Body of pancreas (tissue), 4 donors: ENCODE results near the gene LTB4R2. TPM values are rescaled to one million over a fixed set of nuclear protein-coding genes. Genes with fewer than 3 reads are reported as not detected.

Experiments used
- ATAC-seq: fragments of 150-250 bp; one replicate; pipeline ENCODE4 v1.9.1; 2016
- DNase-seq, 4 donors: peaks; one replicate each; pipeline ENCODE4 v3.0.0-alpha.2; 2019
- H3K27ac ChIP-seq, 4 donors: fragments of 200-600 bp; sonication (generic); 1 replicate in 3 of 4; 2 replicates in 1 of 4; pipeline versions ENCODE4 v1.5.1 to v1.6.1; 2016 to 2019; ENCODE audit warnings: mild to moderate bottlenecking in 1 of 4, mixed read lengths in 1 of 4, moderate library complexity in 1 of 4
- H3K27me3 ChIP-seq, 2 donors: fragments of 200-600 bp; sonication (generic); one replicate each; pipeline ENCODE4 v1.6.0; 2016; ENCODE audit warnings: mild to moderate bottlenecking in 1 of 2
- H3K36me3 ChIP-seq, 2 donors: fragments of 200-600 bp; sonication (generic); replicated peaks in 1 of 2; 2 replicates each; pipeline ENCODE4 v1.5.1; 2016; ENCODE audit warnings: low read depth in 2 of 2; ENCODE audit not compliant: insufficient read depth in 1 of 2
- H3K4me1 ChIP-seq: fragments of 200-600 bp; sonication (generic); one replicate; pipeline ENCODE4 v1.6.0; 2016
- H3K4me3 ChIP-seq, 2 donors: fragments of 200-600 bp; sonication (generic); 1 replicate in 1 of 2; 2 replicates in 1 of 2; pipeline ENCODE4 v1.5.1; 2016 to 2019
- H3K9me3 ChIP-seq, 3 donors: fragments of 200-600 bp; sonication (generic); 1 replicate in 2 of 3; 2 replicates in 1 of 3; pipeline ENCODE4 v1.5.1; 2016
- CTCF ChIP-seq, 7 experiments: fragments of 450-650 bp in 4 of 7; fragments of 200-600 bp in 3 of 7; sonication (generic) in 3 of 7; IDR thresholded peaks; one replicate each; pipeline ENCODE4 v1.5.1; 2016 to 2019; ENCODE audit warnings: antibody characterized with exemption in 7 of 7
- POLR2A ChIP-seq, 3 donors: fragments of 450-650 bp; IDR thresholded peaks; one replicate each; pipeline ENCODE4 v1.6.1; 2016; ENCODE audit warnings: antibody characterized with exemption in 3 of 3, mild to moderate bottlenecking in 2 of 3
- WGBS, 2 donors: methylation state at CpG; one replicate each; pipeline ENCODE4 v1.1.5; 2017; 5-methylcytosine and 5-hydroxymethylcytosine counted together
- intact Hi-C: fragments of 100-400 bp; cut with DNase I; formaldehyde crosslinking; loops from one replicate; pipeline ENCODE4 v1.15.1; 2023
- small RNA-seq: library from RNA; depleted of rRNA; stranded (forward); fragments of <200 nt; gene quantifications from one replicate; pipeline ENCODE3, GENCODE V24; 2016
- total RNA-seq, 2 donors: library from RNA; depleted of rRNA; stranded (reverse); fragments of >200 nt; gene quantifications; one replicate each; pipeline ENCODE4 v1.1.0, GENCODE V29; 2016

LTB4R2 gene
- total RNA-seq, 2 donors from 2014 or later = 10.9 to 31.3 TPM

- peaks cover 3% of the 10 kb centered on the region for H3K4me1 ChIP-seq
- ATAC-seq (no peak), DNase-seq (no peak)
- TF ChIP-seq CTCF (IDR thresholded peaks at IDR 0.05) (no peak), POLR2A (IDR thresholded peaks at IDR 0.05) (no peak)
- intact Hi-C loops = no loop called here
- no peaks in the 10 kb centered on the region for H3K36me3 ChIP-seq
- H3K4me3 ChIP-seq = no peak overlapping the region
- no peak overlapping the region for H3K27ac ChIP-seq
- no peaks in the 10 kb centered on the region for H3K27me3 ChIP-seq
- 78% methylated on average over 4 of the region's 4 CpGs for WGBS, 2 donors
- H3K9me3 ChIP-seq = no peaks in the 10 kb centered on the region
Measured at GRCh38 chr14:24356208-24356607, 46.3 kb downstream of the LTB4R2 start.

GRCh38 chr14:24360281-24360680 lies 50.3 kb downstream of the LTB4R2 start:
- Histone ChIP-seq H3K9me3 (no peaks in the 10 kb centered on the region), H3K36me3 (no peaks in the 10 kb centered on the region), H3K4me3 (no peak overlapping the region), H3K27me3 (no peaks in the 10 kb centered on the region), H3K27ac (no peak overlapping the region), H3K4me1 (peaks cover 4% of the 10 kb centered on the region)
- no peak for DNase-seq
- intact Hi-C loops = no loop called here
- 85 to 100% methylated on average over 3 of the region's 3 CpGs for WGBS, 2 donors
- TF ChIP-seq POLR2A (IDR thresholded peaks at IDR 0.05) (no peak), CTCF (IDR thresholded peaks at IDR 0.05) (no peak)
- ATAC-seq = no peak

GRCh38 chr14:24361326-24361725 lies 51.4 kb downstream of the LTB4R2 start:
- Histone ChIP-seq H3K9me3 (no peaks in the 10 kb centered on the region), H3K4me1 (peaks cover 14% of the 10 kb centered on the region), H3K27me3 (no peaks in the 10 kb centered on the region), H3K4me3 (no peak overlapping the region), H3K36me3 (no peaks in the 10 kb centered on the region), H3K27ac (no peak overlapping the region)
- ATAC-seq (no peak), DNase-seq (no peak)
- TF ChIP-seq POLR2A (IDR thresholded peaks at IDR 0.05) (no peak), CTCF (IDR thresholded peaks at IDR 0.05) (no peak)
- intact Hi-C loops = no loop called here
- 58 to 66% methylated on average over 2 of the region's 2 CpGs for WGBS, 2 donors

Small RNA genes within 50 kb of the gene (small RNA-seq; reads per million reads assigned to genes)
- gene RF00026 = not detected

Other genes starting within 250 kb of the LTB4R2 start
- not detected for gene CPNE6, start 238.6 kb upstream of the LTB4R2 start, total RNA-seq
- 10 to 100 TPM; 20.4 to 29.8 TPM for gene PCK2, start 215.8 kb upstream of the LTB4R2 start, total RNA-seq
- 100 to 1,000 TPM in 1 of 2 donors, 10 to 100 TPM in 1; 77.1 to 128 TPM for gene DCAF11, start 195.4 kb upstream of the LTB4R2 start, total RNA-seq
- gene NRL, start 195.2 kb upstream of the LTB4R2 start, total RNA-seq = 1 to 10 TPM; 2.1 to 2.6 TPM
- 10 to 100 TPM in 1 of 2 donors, 1 to 10 TPM in 1; 6.3 to 12.2 TPM for gene FITM1, start 179.5 kb upstream of the LTB4R2 start, total RNA-seq
- gene PSME1, start 173.9 kb upstream of the LTB4R2 start, total RNA-seq = 10 to 100 TPM; 78.4 to 93.7 TPM
- 10 to 100 TPM in 1 of 2 donors, 1 to 10 TPM in 1; 9.9 to 21.1 TPM for gene EMC9, start 168.5 kb upstream of the LTB4R2 start, total RNA-seq
- gene PSME2, start 163.5 kb upstream of the LTB4R2 start, total RNA-seq = 10 to 100 TPM; 29.3 to 30.4 TPM
- 10 to 100 TPM; 38.1 to 83.1 TPM for gene RNF31, start 162.6 kb upstream of the LTB4R2 start, total RNA-seq
- gene IRF9, start 148.9 kb upstream of the LTB4R2 start, total RNA-seq = 10 to 100 TPM; 12.5 to 21.5 TPM
- 1 to 10 TPM; 7.8 to 8.9 TPM for gene REC8, start 138.1 kb upstream of the LTB4R2 start, total RNA-seq
- gene IPO4, start 121.3 kb upstream of the LTB4R2 start, total RNA-seq = 10 to 100 TPM; 30.4 to 73.5 TPM
- 10 to 100 TPM; 57.9 to 59.7 TPM for gene TM9SF1, start 114.7 kb upstream of the LTB4R2 start, total RNA-seq
- under 1 TPM in 1 of 2 donors, not detected in 1; 0.26 TPM for gene TSSK4, start 104.4 kb upstream of the LTB4R2 start, total RNA-seq
- 10 to 100 TPM; 28.5 to 32.0 TPM for gene CHMP4A, start 96.7 kb upstream of the LTB4R2 start, total RNA-seq
- 10 to 100 TPM in 1 of 2 donors, 1 to 10 TPM in 1; 2.0 to 18.9 TPM for gene MDP1, start 94.1 kb upstream of the LTB4R2 start, total RNA-seq
- 10 to 100 TPM; 28.7 to 77.6 TPM for gene NEDD8, start 77.8 kb upstream of the LTB4R2 start, total RNA-seq
- gene GMPR2, start 77.2 kb upstream of the LTB4R2 start, total RNA-seq = 10 to 100 TPM; 30.9 to 41.9 TPM
- gene TINF2, start 67.5 kb upstream of the LTB4R2 start, total RNA-seq = 10 to 100 TPM; 28.3 to 35.3 TPM
- gene TGM1, start 47.0 kb upstream of the LTB4R2 start, total RNA-seq = 10 to 100 TPM in 1 of 2 donors, 1 to 10 TPM in 1; 2.9 to 13.8 TPM
- gene RABGGTA, start 38.5 kb upstream of the LTB4R2 start, total RNA-seq = 10 to 100 TPM; 18.4 to 90.0 TPM
- 10 to 100 TPM; 18.8 to 31.4 TPM for gene DHRS1, start 10.4 kb upstream of the LTB4R2 start, total RNA-seq
- 10 to 100 TPM; 10.6 to 12.2 TPM for gene NOP9, start 10.3 kb upstream of the LTB4R2 start, total RNA-seq
- gene CIDEB, start 2.2 kb upstream of the LTB4R2 start, total RNA-seq = 10 to 100 TPM; 19.1 to 34.0 TPM
- 1 to 10 TPM; 3.6 to 9.1 TPM for gene LTB4R, start 1.4 kb downstream of the LTB4R2 start, total RNA-seq
- gene ADCY4, start 24.9 kb downstream of the LTB4R2 start, total RNA-seq = 10 to 100 TPM; 10.6 to 14.8 TPM
- gene RIPK3, start 29.9 kb downstream of the LTB4R2 start, total RNA-seq = 1 to 10 TPM; 6.0 to 9.9 TPM
- 10 to 100 TPM; 11.9 to 19.8 TPM for gene NFATC4, start 58.0 kb downstream of the LTB4R2 start, total RNA-seq
- gene NYNRIN, start 88.9 kb downstream of the LTB4R2 start, total RNA-seq = 1 to 10 TPM; 7.3 to 7.5 TPM
- 1 to 10 TPM in 1 of 2 donors, under 1 TPM in 1; 0.33 to 4.9 TPM for gene CBLN3, start 119.5 kb downstream of the LTB4R2 start, total RNA-seq
- 10 to 100 TPM; 43.8 TPM for gene KHNYN, start 119.8 kb downstream of the LTB4R2 start, total RNA-seq
- gene SDR39U1, start 132.6 kb downstream of the LTB4R2 start, total RNA-seq = 10 to 100 TPM; 34.8 to 63.6 TPM
- gene CMA1, start 198.1 kb downstream of the LTB4R2 start, total RNA-seq = not detected